ENCODE measurements around the gene TMEM120A. TPM values are rescaled to one million over a fixed set of nuclear protein-coding genes. Genes with fewer than 3 reads are reported as not detected.

Gene TMEM120A
- polyA plus RNA-seq, 5 donors: 34.0 to 45.8 (median 42.5) TPM

Other genes starting within 250 kb of the TMEM120A start
- under 1 TPM in 3 of 5 donors, not detected in 2; 0.21 to 0.73 (median 0.59) TPM for gene CCL26, start 222.4 kb downstream of the TMEM120A start, polyA plus RNA-seq (ENCODE audit: insufficient read depth in 1 of 5, insufficient read length in 5 of 5, low replicate concordance in 1 of 5)
- 1 to 10 TPM in 1 of 5 donors, under 1 TPM in 3, not detected in 1; 0.20 to 2.5 (median 0.49) TPM for gene CCL24, start 180.8 kb downstream of the TMEM120A start, polyA plus RNA-seq (ENCODE audit: insufficient read depth in 1 of 5, insufficient read length in 5 of 5, low replicate concordance in 1 of 5)
- 10 to 100 TPM; 36.6 to 65.7 (median 45.4) TPM for gene RHBDD2, start 115.6 kb downstream of the TMEM120A start, polyA plus RNA-seq (ENCODE audit: insufficient read depth in 1 of 5, insufficient read length in 5 of 5, low replicate concordance in 1 of 5)
- 10 to 100 TPM; 40.9 to 62.8 (median 48.1) TPM for gene POR, start 79.4 kb downstream of the TMEM120A start, polyA plus RNA-seq (ENCODE audit: insufficient read depth in 1 of 5, insufficient read length in 5 of 5, low replicate concordance in 1 of 5)
- 10 to 100 TPM; 33.6 to 45.6 (median 43.2) TPM for gene STYXL1, start 53.4 kb upstream of the TMEM120A start, polyA plus RNA-seq (ENCODE audit: insufficient read depth in 1 of 5, insufficient read length in 5 of 5, low replicate concordance in 1 of 5)
- gene MDH2, start 53.5 kb upstream of the TMEM120A start, polyA plus RNA-seq (ENCODE audit: insufficient read depth in 1 of 5, insufficient read length in 5 of 5, low replicate concordance in 1 of 5): 100 to 1,000 TPM; 119 to 213 (median 152) TPM
- under 1 TPM; 0.40 to 0.82 (median 0.60) TPM for gene SRRM3, start 207.3 kb upstream of the TMEM120A start, polyA plus RNA-seq (ENCODE audit: insufficient read depth in 1 of 5, insufficient read length in 5 of 5, low replicate concordance in 1 of 5)